SK-N-SH treated with all-trans-retinoic acid at 6 μM for 48 hours (cell line): ENCODE results near the gene P4HTM.

Experiments
- ATAC-seq: fragments of 200-7000 bp; cut with Tn5 transposase; 3 replicates; pipeline ENCODE4 v1.9.1; 2020; ENCODE audit warnings: mild to moderate bottlenecking, moderate library complexity
- ARNTL ChIP-seq: fragments of 450-650 bp; formaldehyde crosslinking; IDR thresholded peaks from 2 replicates; pipeline ENCODE4 v1.5.0; 2020; ENCODE audit warnings: low read depth, mild to moderate bottlenecking, moderate library complexity, borderline replicate concordance
- CSDC2 ChIP-seq: fragments of 250-450 bp; sonication (Bioruptor Pico); IDR thresholded peaks from 2 replicates; pipeline ENCODE4 v1.5.0; 2020; ENCODE audit warnings: mild to moderate bottlenecking, moderate library complexity
- ESRRG ChIP-seq: fragments of 250-450 bp; sonication (Bioruptor Pico); IDR thresholded peaks from 2 replicates; pipeline ENCODE4 v1.6.1; 2021; ENCODE audit warnings: mild to moderate bottlenecking
- ISL1 ChIP-seq: fragments of 250-450 bp; sonication (Bioruptor Pico); IDR thresholded peaks from 2 replicates; pipeline ENCODE4 v2.1.2; 2022; ENCODE audit warnings: mild to moderate bottlenecking, moderate library complexity
- OSR1 ChIP-seq: fragments of 250-450 bp; sonication (Bioruptor Pico); IDR thresholded peaks from 2 replicates; pipeline ENCODE4 v1.8.0; 2022; ENCODE audit warnings: moderate library complexity, mild to moderate bottlenecking, inconsistent platforms
- PPARA ChIP-seq: fragments of 250-450 bp; sonication (Bioruptor Pico); IDR thresholded peaks from 2 replicates; pipeline ENCODE4 v1.5.0; 2020; ENCODE audit warnings: mild to moderate bottlenecking, borderline replicate concordance
- RARB ChIP-seq: fragments of 250-450 bp; sonication (Bioruptor Pico); IDR thresholded peaks from 2 replicates; pipeline ENCODE4 v1.8.0; 2021; ENCODE audit warnings: mild to moderate bottlenecking, moderate library complexity
- SNAI2 ChIP-seq: fragments of 250-450 bp; sonication (Bioruptor Pico); IDR thresholded peaks from 2 replicates; pipeline ENCODE4 v1.5.0; 2020; ENCODE audit warnings: mild to moderate bottlenecking, moderate library complexity
- TOX ChIP-seq: fragments of 250-450 bp; sonication (Bioruptor Pico); IDR thresholded peaks from 2 replicates; pipeline ENCODE4 v1.8.0; 2021; ENCODE audit warnings: mild to moderate bottlenecking, moderate library complexity, borderline replicate concordance
- ZC3H10 ChIP-seq: fragments of 250-450 bp; sonication (Bioruptor Pico); IDR thresholded peaks from 2 replicates; pipeline ENCODE4 v1.5.1; 2021; ENCODE audit warnings: mild to moderate bottlenecking, moderate library complexity
- ZFP3 ChIP-seq: fragments of 250-450 bp; sonication (Bioruptor Pico); IDR thresholded peaks from 2 replicates; pipeline ENCODE4 v1.5.0; 2020; ENCODE audit warnings: mild to moderate bottlenecking, moderate library complexity
- ZFP30 ChIP-seq: fragments of 450-650 bp; formaldehyde crosslinking; IDR thresholded peaks from 2 replicates; pipeline ENCODE4 v1.5.0; 2022; ENCODE audit warnings: mild to moderate bottlenecking, moderate library complexity
- ZNF565 ChIP-seq: fragments of 450-650 bp; formaldehyde crosslinking; conservative IDR thresholded peaks from 2 replicates; pipeline ENCODE4 v1.5.0; 2020; ENCODE audit warnings: low read depth, mild to moderate bottlenecking, moderate library complexity
- ZNF70 ChIP-seq: fragments of 450-650 bp; formaldehyde crosslinking; IDR thresholded peaks from 2 replicates; pipeline ENCODE4 v1.5.0; 2020; ENCODE audit warnings: mild to moderate bottlenecking, moderate library complexity
- ZNF8 ChIP-seq: fragments of 450-650 bp; formaldehyde crosslinking; IDR thresholded peaks from 2 replicates; pipeline ENCODE4 v1.5.0; 2020; ENCODE audit warnings: mild to moderate bottlenecking, moderate library complexity
- TF ChIP-seq, protein P1 (sequence below): fragments of 250-450 bp; sonication (Bioruptor Pico); IDR thresholded peaks from 2 replicates; pipeline ENCODE4 v1.8.0; 2020; ENCODE audit warnings: mild to moderate bottlenecking, moderate library complexity, borderline replicate concordance
- TF ChIP-seq, protein P2 (sequence below): fragments of 250-450 bp; sonication (Bioruptor Pico); IDR thresholded peaks from 2 replicates; pipeline ENCODE4 v1.8.0; 2021; ENCODE audit warnings: low read depth, mild to moderate bottlenecking, moderate library complexity, borderline replicate concordance
- TF ChIP-seq, protein P3 (sequence below): fragments of 250-450 bp; sonication (Bioruptor Pico); IDR thresholded peaks from 2 replicates; pipeline ENCODE4 v1.5.1; 2020; ENCODE audit warnings: low read depth, mild to moderate bottlenecking, moderate library complexity

The P4HTM gene

DNA sequence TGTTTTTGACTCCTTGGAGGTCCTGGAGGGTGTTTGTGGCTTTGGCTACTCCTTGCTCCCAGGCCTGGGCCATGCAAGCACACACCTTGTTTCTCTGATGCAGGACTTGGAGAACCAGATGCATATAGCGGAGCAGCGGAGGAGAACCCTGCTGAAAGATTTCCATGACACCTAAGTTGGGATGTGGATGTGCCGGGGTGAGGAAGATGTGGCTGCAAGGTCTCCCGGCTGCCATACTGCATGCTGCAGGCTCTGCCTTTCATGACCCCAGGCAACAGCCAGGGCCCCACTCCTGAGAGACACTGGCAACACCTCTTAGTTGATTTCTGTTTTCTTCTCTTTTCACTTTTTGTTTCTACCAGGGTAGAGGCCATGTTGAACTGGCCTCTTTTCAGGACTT, 6.9 kb upstream of the P4HTM start (continued):
- TF ChIP-seq, protein P1, sequence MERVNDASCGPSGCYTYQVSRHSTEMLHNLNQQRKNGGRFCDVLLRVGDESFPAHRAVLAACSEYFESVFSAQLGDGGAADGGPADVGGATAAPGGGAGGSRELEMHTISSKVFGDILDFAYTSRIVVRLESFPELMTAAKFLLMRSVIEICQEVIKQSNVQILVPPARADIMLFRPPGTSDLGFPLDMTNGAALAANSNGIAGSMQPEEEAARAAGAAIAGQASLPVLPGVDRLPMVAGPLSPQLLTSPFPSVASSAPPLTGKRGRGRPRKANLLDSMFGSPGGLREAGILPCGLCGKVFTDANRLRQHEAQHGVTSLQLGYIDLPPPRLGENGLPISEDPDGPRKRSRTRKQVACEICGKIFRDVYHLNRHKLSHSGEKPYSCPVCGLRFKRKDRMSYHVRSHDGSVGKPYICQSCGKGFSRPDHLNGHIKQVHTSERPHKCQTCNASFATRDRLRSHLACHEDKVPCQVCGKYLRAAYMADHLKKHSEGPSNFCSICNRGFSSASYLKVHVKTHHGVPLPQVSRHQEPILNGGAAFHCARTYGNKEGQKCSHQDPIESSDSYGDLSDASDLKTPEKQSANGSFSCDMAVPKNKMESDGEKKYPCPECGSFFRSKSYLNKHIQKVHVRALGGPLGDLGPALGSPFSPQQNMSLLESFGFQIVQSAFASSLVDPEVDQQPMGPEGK: no peak
- TF ChIP-seq ARNTL (CRISPR knock-in tag) (no peak), ZFP30 (CRISPR knock-in tag) (no peak), SNAI2 (CRISPR knock-in tag) (no peak), CSDC2 (no peak), ISL1 (no peak)

DNA sequence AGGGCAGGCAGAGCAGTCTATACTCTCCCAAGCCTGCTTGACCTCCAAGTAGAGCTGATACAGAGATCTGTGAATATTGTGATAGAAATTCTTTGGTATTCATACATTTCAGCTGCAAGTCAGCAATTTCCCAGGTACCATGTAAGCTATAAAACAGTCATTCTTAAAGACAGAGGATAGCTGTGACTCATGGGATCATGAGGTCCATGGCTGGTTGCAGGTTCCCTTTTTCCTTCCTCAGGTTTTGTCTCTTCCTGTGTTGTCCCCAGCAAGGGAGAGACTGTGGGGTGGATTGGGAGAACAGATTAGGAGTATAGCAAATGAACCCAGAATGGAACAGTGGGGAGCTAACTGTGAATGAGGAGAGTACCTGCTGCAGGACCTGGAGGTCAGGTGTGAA, 5.4 kb upstream of the P4HTM start:
- no peak for TF ChIP-seq ARNTL (CRISPR knock-in tag)
- TF ChIP-seq ESRRG (CRISPR knock-in tag): no peak
- no peak for TF ChIP-seq ZNF8 (CRISPR knock-in tag)
- TF ChIP-seq, protein P2, sequence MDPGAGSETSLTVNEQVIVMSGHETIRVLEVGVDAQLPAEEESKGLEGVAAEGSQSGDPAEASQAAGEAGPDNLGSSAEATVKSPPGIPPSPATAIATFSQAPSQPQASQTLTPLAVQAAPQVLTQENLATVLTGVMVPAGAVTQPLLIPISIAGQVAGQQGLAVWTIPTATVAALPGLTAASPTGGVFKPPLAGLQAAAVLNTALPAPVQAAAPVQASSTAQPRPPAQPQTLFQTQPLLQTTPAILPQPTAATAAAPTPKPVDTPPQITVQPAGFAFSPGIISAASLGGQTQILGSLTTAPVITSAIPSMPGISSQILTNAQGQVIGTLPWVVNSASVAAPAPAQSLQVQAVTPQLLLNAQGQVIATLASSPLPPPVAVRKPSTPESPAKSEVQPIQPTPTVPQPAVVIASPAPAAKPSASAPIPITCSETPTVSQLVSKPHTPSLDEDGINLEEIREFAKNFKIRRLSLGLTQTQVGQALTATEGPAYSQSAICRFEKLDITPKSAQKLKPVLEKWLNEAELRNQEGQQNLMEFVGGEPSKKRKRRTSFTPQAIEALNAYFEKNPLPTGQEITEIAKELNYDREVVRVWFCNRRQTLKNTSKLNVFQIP: no peak
- TF ChIP-seq RARB (CRISPR knock-in tag): no peak
- TF ChIP-seq, protein P3, sequence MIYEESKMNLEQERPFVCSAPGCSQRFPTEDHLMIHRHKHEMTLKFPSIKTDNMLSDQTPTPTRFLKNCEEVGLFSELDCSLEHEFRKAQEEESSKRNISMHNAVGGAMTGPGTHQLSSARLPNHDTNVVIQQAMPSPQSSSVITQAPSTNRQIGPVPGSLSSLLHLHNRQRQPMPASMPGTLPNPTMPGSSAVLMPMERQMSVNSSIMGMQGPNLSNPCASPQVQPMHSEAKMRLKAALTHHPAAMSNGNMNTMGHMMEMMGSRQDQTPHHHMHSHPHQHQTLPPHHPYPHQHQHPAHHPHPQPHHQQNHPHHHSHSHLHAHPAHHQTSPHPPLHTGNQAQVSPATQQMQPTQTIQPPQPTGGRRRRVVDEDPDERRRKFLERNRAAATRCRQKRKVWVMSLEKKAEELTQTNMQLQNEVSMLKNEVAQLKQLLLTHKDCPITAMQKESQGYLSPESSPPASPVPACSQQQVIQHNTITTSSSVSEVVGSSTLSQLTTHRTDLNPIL (CRISPR knock-in tag): no peak
- TF ChIP-seq, all 23 proteins: peak for 0
- ATAC-seq: no peak

DNA sequence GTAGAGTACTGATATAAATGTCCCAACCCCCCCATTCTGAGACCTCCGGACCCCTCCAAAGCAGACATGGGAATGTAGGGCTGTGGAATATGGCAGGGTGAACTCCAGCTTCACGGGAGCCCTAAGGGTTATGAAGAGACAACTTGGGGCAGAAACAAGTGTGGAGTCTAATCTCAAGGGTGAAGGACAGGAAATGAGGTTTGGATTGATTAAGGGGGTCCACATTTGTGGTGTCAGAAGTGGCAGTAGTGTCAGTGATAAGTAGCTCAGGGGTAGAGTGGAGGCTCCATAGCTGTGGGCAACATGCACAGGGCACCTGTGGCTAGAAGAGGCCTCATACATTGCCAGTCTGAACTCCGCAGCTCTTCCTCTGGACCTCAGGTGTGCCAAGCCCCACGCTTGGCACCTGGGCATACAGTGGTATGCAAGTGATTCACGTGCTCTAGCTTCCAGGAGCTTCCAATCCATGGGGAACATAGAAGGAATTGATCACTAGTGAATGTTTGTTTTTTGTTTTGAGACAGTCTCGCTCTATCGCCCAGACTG, 4.1 kb upstream of the P4HTM start:
- TF ChIP-seq TOX (CRISPR knock-in tag): no peak
- TF ChIP-seq OSR1 (CRISPR knock-in tag): no peak
- TF ChIP-seq, protein P3 (CRISPR knock-in tag): no peak
- TF ChIP-seq PPARA (CRISPR knock-in tag): no peak
- TF ChIP-seq, protein P2: no peak
- TF ChIP-seq ZNF8 (CRISPR knock-in tag): no peak
- ATAC-seq: no peak

DNA sequence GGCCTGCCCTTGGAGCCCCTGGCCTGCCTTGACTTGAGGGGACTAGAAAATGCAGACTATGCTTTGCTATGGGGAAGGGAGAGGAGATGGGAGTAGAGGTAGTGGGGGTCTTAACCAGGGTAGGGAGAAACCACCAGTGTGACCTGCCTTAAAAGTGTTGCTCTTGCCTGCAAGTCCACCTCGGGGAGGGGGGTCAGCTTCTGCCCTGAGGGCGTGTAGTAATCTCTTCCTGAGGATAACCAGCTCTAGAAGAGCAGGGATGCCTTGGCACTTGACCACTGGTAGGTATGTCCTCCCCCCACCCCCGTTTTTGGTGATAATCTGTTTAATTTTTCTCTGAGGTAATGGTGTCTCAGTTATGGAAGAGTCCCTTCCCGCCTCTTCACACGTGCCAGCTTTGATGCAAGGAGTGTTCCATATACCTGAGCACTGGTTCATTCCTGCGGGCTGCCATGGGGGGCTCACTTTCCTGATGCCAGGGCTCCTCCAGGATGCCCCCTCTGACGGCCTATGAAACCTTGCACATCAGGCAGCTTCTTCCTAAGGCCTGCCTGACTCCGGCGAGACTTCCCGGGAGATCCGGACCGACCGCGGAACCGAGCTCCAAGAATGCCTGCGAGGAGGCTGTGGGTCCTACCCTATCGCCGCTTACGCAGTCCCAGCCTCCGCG, 780 bp upstream of the P4HTM start:
- TF ChIP-seq ZFP3 (CRISPR knock-in tag) (no peak), ZNF565 (CRISPR knock-in tag) (no peak), ZNF70 (CRISPR knock-in tag) (no peak), ZC3H10 (CRISPR knock-in tag) (no peak), TOX (CRISPR knock-in tag) (no peak), OSR1 (CRISPR knock-in tag) (no peak)
- peak; percentile 6; the same call in 2 of the 3 replicates for ATAC-seq
